ENCODE measurements around the gene ZBTB20.

ZBTB20 gene

DNA sequence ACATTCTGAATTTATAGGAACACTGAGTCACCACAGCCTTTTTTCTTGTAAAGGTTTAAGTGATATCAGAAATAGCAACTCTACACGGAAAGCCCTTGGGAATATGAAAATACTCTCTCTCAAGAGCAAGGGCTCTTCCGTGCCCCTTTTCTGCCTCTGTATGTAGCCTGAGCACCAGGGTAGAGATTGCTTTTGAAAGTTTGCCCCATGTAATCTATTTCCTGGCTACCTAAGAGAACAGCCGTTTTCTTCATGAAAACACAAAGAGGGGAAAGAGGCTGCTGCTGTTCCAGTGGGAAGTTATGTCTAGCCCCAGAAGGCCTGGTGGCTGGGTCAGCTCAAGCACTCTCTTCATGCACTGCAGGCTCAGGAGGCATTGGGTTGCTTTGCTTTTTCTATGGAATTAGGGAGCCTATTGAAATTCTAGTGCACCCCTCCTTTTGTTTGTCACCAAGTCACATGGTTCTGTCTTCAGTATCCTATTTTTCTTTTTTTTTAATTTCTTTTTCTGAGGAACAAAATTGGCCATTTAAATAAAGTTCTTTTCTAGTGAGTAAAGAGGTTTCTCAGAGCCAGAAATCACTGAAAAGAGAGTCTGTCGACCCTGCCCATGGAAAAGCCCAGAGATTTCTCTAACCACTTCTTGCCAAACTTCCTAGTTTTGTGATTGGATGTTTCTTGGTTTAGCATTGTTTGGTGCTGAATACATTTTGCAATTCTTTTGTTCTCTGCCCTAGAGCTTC is 813.7 kb downstream of the ZBTB20 start:
- DNase-seq (ENCODE audit: low read depth, low spot score): no peak
- H3K4me3 ChIP-seq (ENCODE audit: low read length): no peak overlapping the region

DNA sequence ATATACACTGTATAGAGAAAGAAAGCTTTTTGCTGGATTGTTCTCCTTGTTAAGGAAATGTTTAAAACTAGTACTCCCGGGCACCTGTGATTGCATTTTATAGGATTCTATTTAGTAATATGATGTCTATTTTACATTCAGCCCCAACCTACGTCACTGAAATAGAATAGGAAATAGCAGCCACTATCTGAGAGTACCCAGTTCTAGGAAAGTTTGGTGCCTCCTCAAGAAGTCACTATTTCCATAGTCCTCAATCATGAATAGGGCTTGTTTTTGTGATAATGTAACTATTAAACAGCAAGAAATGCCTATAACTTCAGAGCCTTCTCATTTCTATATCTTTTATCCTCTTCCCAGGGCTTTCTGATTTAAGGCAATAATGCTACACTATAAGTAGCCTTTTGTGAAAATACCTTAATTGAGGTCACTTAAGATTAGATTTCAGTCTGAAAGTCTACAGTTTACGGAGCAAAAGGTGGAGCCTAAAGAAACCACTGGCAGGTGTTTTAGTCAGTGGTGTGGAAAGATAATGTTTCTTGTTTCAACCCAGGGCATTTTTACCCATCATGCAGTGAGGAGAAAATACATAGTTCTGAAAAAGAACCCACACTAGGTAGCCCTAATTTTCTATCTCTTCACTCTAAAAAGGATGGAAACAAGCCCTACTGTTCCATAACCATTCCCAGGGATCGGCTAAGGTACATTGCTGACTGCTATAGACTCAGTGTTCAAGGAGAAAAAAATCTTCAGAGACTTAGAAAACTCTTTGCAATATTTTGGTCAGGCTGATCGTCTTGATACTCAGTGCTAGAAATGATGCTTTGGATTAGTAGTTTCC is 814.5 kb downstream of the ZBTB20 start:
- DNase-seq (ENCODE audit: low read depth, low spot score): no peak
- no peak overlapping the region for H3K4me3 ChIP-seq (ENCODE audit: low read length)

DNA sequence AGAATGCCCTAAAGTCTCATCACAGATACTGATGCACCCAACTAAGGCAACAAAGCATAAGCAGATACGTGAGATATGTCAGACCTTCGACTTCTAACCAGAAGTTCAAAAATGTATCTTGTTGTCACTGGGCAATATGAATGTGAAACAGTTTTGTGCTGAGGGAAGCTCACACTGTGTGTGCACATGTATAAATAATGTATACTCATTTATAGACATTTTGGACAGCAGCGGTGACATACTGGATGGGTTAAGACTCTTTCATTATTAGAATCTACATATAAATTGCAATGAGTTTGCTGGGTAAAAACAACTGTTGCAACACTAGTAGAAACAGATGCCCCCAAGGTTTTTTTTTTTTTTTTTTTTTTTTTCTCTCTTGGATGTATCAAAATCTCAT is 815.4 kb downstream of the ZBTB20 start:
- no peak overlapping the region for H3K4me3 ChIP-seq (ENCODE audit: low read length)
- no peak for DNase-seq (ENCODE audit: low read depth, low spot score)

DNA sequence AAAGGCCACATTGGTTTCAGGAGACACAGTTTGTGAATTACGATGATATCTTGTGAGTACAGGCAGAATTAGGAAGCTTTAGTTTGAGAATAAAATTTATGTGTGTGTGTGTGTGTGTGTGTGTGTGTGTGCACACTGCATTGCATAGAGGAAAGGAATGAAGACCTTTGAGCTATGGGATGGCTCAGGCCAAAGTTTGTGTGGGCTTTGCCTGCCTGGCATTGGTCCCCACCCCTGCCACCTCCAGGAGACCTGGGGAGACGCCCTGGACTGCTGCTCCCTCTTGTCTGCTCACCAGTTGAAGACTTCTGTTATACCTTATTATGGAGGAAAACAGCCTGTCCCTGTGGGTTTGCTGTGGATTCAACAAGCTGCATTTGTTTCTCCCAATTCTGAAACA is 816.1 kb downstream of the ZBTB20 start:
- DNase-seq (ENCODE audit: low read depth, low spot score): no peak
- H3K4me3 ChIP-seq (ENCODE audit: low read length): no peak overlapping the region

DNA sequence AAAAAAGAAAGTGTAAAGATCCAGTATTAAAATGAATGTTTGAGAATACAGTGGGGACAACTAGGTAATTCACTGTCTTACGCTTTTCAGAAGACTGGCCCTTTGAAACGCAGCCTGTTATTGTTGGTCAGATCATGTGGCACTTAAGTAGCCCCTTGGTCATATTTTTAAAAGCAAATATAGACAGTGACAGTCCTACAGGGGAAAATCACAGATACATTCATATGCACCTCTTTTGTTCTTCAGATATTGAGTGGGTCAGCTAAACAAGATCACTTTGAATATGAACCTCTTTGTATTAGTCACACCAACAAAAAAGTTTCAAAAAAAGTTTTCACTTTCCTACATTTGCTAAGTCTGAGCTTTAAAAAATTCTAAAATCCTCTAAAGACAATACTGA is 817.3 kb downstream of the ZBTB20 start:
- no peak overlapping the region for H3K4me3 ChIP-seq (ENCODE audit: low read length)
- no peak for DNase-seq (ENCODE audit: low read depth, low spot score)

DNA sequence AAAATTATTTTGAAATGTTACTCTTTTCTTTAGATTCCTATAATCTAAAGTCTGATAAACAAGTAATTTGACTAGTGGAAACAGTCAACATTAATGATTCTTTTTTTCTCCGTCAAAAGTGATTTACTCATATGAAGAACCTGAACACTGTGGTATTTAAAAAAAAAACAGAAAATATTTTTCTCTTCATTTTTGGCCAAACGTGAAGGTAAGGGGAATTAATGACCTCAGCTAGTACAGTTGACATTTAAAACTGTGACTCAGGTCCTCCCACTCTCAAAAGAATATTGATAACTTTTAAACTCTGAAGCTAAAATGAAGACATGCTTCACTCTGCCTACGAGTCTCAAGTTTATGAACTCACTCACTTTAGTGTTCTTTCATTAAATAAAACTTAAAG is 818.7 kb downstream of the ZBTB20 start:
- H3K4me3 ChIP-seq (ENCODE audit: low read length): no peak overlapping the region
- DNase-seq (ENCODE audit: low read depth, low spot score): no peak

DNA sequence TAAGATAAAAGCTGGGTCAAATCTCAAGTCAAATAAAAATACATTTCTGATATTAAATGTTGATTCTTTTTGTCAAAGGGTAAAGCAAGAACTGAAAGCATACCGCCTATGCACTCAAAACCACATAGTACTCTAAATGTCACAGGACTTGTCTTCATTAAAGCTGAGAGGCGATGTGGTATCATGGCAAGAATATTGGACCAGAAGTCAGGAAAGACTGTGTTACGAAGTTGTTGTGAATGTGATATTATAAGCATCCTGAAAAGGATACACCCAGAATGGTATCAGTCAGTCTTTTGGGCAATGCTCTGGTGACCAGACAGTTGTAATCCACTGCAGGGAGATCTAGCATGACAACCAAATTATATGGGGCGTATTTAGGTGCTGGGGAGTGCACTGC is 819.4 kb downstream of the ZBTB20 start:
- DNase-seq (ENCODE audit: low read depth, low spot score): no peak
- no peak overlapping the region for H3K4me3 ChIP-seq (ENCODE audit: low read length)

DNA sequence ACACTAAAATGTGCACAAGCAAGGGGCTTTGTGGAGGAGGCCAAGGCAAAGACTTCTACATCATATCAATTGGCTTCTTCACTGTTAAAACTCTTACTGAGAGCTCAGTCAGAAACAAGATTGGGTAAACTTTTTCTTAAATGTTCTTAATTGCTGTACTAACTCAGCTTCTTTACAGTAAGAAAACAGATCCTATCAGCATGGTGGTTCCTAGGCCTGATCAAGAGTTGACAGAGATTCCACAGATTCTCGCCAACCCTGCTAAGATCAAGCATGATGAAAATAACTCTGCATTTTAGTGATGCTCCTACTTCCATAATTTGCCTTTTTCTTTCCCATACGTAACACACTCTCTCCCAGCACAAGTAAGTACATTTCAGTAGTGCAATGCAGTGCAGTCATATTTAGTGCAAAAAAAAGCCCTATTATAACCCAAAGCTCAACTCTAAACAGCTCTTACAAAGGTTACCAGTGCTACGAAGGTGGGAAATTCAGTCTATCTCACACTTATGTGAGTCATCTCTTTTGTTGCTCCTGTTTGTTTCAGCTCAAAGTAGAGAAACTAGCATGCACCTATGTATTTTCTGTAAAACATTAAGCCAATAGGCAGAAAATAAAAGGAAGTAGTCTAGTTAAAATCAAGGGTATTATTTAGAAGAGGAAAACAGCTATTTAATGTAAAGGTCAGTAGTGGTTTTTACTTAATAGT is 823.4 kb downstream of the ZBTB20 start:
- H3K4me3 ChIP-seq (ENCODE audit: low read length): no peak overlapping the region
- no peak for DNase-seq (ENCODE audit: low read depth, low spot score)

DNA sequence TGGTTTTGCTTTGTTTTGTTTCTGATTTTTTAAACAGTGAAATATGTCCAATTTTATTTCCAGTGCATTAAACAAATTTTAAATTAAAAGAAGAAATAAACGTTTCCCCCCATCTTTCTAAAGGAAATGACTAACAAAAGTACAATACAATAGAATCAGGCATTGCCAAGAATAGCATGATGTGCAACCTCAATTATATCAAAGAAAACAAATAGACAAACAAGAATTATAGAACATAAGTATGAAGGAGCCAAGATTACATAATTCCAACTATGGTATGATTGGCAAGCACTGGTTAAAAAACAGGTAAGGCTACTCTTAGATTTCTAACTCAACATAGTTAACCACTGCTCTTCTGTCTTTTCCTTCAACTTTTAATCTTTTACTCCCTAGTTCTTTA is 826.8 kb downstream of the ZBTB20 start:
- no peak for DNase-seq (ENCODE audit: low read depth, low spot score)
- no peak overlapping the region for H3K4me3 ChIP-seq (ENCODE audit: low read length)

DNA sequence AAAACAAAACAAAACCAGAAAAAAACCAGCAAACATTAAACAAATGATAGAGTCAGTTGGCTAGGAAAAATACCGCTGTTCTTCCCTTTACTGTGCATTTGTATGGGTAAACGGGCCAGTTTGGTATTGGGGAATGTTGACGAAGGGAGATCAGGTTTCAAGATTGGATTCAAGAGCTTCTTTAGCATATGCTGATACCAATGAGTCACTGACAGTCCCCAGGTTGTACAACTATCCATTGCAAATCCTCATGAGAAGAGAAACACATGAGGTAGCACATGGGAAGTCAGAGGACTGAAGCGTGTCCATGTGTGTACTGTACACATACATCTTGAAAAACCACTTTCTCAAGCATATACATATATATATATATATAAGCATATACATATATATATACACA is 827.6 kb downstream of the ZBTB20 start:
- DNase-seq (ENCODE audit: low read depth, low spot score): no peak
- no peak overlapping the region for H3K4me3 ChIP-seq (ENCODE audit: low read length)

DNA sequence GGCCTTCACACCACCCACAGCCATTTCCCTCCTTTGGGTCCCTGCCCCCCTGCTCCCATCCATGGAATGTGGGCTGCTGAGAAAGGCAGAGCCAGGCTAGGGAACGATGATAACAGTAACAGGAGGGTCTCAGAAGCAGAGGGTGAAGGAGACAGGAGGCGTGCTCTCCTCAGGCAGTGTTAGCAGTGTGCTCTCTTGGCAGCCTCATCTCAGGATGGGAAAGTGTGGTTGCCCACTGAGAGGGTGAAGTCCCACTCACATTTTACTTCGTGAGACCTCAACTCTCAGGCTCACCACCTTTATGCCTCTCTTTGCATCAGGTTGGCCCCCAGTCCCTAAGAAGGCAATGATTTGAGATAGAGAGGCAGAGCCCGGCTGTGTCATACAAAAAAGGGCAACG is 828.8 kb downstream of the ZBTB20 start:
- no peak overlapping the region for H3K4me3 ChIP-seq (ENCODE audit: low read length)
- no peak for DNase-seq (ENCODE audit: low read depth, low spot score)

DNA sequence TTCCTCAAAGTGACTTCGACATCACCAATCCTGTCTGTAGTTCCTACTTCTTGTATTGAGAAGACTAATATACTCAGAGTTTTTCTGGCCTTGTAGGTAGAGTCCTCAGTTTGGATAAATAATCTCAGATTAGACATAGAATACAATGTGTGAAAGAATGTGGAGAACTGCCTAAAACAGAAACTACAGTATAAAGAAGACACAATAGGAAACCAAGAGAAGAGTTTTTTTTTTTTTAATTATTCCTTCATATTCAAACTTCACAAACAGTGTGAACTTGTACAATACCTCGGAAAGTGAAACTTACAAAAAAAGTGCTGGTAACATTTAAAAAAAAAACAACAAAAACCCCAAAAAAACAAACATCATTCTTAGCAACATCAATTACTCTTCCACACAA is 832.8 kb downstream of the ZBTB20 start:
- DNase-seq (ENCODE audit: low read depth, low spot score): no peak
- H3K4me3 ChIP-seq (ENCODE audit: low read length): no peak overlapping the region

DNA sequence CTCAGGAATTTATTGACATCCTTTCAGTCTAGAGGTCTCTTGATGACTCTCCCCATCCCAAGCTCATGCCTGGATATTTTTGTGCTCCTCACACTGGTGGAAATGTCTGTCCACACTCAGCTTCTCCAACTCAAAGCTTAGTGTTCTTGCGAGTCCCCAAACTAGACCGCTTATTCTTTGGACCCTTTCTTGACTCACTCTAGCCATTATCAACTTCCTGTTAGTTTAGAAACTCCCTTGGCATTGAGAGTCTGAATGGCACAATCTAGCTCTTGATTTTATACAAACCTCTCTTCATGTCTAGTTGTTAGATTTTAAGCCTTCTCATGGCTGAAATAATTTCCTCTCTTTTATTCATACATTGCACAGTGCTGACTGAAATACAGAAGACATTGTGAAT is 833.7 kb downstream of the ZBTB20 start:
- no peak for DNase-seq (ENCODE audit: low read depth, low spot score)
- no peak overlapping the region for H3K4me3 ChIP-seq (ENCODE audit: low read length)

DNA sequence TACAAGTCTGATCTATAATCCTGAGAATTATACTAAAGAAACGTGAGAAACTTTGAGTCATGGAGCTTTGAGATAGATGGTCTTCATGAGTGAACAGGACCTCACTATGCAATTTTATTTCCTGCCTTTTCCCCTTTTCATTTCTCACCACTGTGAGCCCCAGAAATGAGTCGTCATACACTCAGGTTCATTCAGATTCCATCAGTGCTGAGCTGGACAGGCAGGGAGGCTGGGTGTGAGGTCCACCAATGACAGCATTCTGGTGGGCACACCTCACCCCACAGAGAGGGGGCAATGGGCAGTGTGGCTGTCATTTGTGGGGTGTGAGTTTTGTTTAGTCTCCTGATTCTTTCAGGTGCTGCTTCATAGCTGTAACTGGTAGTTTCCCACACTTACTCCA is 836.4 kb downstream of the ZBTB20 start:
- DNase-seq (ENCODE audit: low read depth, low spot score): no peak
- H3K4me3 ChIP-seq (ENCODE audit: low read length): no peak overlapping the region

DNA sequence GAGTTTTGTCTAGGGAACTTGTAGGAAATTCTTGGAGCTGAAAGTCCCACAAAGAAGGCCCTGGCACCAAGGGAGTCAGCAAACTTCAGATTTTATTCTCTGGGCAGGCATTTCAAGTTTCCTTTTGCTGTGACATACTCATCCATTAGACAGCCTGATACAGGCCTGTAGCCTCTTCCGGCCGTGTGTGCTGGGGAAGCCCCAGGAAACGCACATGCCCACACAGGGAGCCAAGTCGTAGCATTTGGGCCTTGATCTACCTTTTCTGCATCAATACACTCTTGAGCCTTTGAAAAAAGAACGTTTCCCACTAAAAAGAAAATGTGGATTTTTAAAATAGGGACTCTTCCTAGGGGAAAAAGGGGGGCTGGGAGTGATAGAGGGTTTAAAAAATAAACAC is 838.3 kb downstream of the ZBTB20 start:
- no peak for DNase-seq (ENCODE audit: low read depth, low spot score)
- no peak overlapping the region for H3K4me3 ChIP-seq (ENCODE audit: low read length)

DNA sequence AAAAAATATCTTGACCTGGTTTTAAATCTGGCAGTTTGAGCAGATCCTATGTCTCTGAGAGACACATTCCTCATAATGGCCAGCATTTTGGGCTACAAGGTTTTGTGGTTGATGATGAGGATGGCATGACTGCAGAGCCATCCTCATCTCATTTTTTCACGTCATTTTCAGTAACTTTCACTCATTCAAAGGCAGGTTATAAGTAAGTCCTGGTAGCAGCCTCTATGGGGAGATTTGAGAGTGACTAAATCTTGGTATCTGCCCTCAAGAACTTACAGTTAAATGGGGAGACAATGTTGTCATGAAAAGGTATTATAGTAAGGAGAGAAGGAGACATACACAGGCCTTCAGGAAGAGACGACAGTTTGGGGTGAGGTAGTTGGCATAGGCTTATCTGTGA is 838.7 kb downstream of the ZBTB20 start:
- H3K4me3 ChIP-seq (ENCODE audit: low read length): no peak overlapping the region
- no peak for DNase-seq (ENCODE audit: low read depth, low spot score)

DNA sequence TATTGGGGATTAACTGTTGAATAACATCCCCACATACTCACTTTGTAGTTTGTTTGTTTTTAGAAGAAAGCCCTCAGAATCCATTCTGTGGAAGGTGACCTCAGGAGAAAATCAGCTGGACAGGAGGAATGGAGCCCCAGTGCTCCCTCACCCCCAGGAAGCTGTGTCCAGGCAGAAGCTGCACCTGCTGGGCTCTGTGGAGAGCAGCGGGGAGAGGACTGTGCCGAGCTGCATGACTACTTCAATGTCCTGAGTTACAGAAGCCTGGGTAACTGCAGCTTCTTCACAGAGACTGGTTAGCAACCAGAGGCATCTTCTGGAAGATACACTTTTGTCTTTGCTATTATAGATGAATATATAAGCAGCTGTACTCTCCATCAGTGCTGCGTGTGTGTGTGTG is 839.3 kb downstream of the ZBTB20 start:
- DNase-seq (ENCODE audit: low read depth, low spot score): no peak
- no peak overlapping the region for H3K4me3 ChIP-seq (ENCODE audit: low read length)

DNA sequence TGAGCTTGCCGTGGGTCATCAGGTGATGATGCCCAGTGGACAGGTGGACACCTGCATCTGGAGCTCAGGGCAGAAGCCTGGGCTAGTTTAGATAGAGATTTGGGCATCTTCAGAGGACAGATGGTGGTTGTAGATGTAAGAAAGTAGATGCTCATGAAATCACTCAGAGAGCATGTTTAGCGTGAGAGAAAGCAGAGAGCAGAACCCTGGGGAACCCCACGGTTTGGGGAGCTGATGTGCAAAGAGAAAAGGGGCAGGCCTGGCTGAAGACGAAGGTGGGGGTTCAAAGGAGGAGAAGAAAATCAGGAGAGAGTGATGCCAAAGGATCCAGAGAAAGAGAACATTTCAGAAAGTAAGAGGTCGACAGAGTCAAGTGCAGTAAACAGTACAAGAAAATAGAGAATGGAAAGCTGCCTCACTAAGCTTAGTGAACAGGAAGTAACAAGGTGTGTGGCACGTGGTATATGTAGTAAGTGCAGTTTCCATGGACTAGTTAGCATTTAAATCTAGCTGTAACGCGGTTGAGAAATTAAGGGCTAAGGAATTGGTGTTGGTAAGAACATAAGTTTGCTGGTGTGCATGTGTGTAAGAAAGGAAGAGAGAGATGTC is 839.8 kb downstream of the ZBTB20 start:
- no peak overlapping the region for H3K4me3 ChIP-seq (ENCODE audit: low read length)
- no peak for DNase-seq (ENCODE audit: low read depth, low spot score)

DNA sequence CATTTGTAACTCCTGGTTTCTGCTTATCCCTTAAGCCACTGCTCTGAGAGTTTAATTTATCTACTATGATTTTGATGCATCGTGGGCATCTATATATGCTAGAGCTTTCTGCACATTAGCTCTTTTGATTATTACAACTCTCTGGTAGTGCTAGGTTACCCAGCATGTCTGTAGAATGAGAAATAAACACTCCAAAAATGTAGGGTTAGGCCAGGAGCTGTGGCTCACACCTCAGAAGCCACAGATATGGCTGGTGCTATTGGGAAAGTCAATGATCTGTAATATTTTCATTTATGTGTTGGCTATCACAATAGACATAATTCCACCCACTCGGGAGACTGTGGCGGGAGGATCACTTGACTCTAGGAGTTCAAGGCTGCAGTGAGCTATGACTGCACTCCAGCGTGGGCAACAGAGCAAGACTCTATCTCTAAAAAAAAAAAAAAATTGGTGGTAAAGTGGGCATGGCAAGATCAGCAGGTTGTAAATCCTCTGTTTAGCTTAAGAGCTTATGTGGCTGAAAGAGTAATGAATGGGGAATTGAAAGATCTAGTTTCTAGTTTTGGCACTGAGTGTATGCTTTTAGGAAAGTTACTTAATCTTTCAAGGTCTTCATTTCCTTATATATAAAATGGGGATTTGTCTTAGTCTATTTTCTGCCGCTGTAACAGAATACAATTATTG is 847.0 kb downstream of the ZBTB20 start:
- DNase-seq (ENCODE audit: low read depth, low spot score): no peak
- no peak overlapping the region for H3K4me3 ChIP-seq (ENCODE audit: low read length)
